CD1c-positive myeloid dendritic cell (primary cell): ENCODE measurements around the gene PNMA6F.
"Not testable (repeated sequence)": the region's sequence is repeated elsewhere in the genome, so short reads cannot be mapped to it uniquely, and the experiment has no call there.

Source experiments
- DNase-seq: peaks from one replicate; pipeline ENCODE4 v3.0.0-alpha.2; 2016; ENCODE audit errors: extremely low spot score

Gene PNMA6F

DNA sequence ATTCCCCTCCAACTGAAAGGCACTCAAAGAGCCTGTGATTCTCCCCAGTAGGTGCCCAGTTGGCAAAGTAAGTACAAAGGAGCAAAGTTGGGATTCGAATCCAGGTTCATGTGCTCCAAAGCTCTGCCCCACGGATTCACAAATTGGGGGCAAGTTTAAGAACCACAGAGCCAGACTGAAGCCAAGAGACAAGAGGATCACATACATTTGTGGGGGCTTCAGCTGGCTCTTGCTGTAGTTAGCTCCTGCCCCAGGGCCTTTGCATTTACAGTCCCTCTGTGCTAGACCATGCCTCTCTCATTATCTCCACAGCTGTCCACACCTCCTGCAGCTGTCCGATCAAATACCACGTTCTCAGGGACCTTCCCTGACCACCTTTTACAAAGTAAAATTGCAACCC is 18.8 kb downstream of the PNMA6F start:
- no peak for DNase-seq

DNA sequence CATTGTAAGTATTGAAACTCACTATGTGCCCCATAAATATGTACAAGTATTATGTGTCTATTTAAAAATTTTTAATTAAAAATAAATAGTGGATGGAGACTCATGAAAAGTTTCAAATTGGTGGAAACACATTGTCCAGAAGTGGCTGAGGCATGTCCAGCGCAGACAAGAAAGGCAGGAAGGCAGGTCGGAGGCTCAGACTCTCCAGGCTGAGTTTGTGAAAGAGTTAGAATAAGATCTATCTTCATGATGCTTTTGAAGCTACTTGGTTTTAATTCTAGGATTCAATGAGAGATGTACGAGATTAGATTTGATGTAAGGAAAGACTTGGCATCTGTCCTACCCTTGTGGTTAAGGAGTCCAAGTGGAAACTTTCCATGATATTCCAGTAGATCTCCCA is 19.8 kb downstream of the PNMA6F start:
- DNase-seq: no peak

DNA sequence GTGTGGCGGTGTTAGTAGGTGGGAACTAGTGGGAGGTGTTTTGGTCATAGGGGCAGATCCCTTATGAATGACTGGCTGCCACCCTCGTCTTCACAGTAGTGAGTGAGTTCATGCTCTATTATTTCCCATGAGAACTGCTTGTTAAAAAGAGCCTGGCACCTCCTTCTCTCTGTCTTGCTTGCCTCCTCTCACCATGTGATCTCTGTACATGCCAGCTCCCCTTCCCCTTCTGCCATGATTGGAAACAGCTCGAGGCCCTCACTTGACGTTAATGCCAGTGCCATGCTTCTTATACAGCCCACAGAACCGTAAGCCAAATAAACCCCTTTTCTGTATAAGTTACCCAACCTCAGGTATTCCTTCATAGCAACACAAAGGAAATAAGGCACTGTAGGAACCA is 21.7 kb downstream of the PNMA6F start:
- no peak for DNase-seq

DNA sequence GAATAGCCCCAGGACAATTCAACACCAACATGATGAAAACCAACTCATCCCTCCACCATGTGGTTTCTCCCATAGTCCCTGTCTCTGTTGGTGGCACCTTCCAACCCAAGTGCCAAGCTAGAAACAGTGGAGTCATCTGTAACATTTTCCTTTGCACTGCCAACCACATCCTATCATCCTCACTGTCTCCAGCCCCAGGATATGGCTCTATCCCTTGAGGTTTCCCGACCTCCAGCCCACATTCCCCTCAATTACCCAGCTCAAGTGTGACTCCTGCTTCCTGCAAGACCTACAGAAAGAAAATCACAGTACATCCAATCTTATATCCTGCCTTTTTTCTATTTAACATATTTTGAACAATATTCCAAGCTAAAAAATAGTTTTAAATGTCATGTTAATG is 24.2 kb downstream of the PNMA6F start:
- no peak for DNase-seq

DNA sequence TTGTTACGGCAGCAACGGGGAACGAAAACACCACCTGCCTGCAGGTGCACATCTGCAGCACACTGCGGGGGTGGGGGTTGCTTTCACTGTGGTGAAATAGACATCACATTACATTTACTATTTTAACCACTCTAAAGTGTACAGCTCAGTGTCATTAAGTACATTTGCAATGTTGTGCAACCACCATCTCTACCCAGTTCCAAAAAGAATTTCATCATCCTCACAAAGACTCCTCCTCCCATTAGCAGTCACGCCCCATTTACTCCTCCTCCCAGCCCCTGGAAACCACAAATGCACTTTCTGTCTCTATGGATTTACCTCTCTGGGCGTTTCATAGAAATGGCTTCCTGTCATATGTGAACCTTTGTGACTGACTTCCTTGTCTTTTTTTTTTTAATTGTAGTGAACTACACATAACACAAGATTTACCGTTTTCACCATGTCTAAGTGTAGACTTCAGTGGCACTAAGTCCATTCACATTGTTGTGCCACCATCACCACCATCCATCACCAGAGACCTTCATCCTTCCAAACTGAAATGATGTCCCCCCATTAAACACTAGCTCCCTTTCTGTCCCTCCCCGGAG is 28.0 kb downstream of the PNMA6F start:
- not testable (repeated sequence) for DNase-seq

DNA sequence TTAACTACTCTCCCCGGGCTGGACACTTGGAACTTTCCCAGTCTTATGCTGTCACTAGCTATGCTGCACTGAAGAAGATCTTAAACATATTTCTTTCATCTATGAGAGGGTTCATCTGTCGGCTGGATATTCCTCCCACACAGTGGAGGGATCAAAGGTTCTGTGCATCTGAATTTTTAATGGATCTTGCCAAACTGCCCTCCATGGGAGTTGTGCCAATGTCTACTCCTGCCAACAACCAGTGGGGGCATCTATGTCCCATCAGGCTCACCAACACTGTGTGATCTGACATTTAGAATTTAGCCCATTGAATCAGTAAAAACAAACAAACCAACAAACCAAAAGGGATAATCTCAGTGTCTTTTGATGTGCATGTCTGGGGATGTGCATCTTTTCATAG is 32.8 kb downstream of the PNMA6F start:
- DNase-seq: not testable (repeated sequence)

DNA sequence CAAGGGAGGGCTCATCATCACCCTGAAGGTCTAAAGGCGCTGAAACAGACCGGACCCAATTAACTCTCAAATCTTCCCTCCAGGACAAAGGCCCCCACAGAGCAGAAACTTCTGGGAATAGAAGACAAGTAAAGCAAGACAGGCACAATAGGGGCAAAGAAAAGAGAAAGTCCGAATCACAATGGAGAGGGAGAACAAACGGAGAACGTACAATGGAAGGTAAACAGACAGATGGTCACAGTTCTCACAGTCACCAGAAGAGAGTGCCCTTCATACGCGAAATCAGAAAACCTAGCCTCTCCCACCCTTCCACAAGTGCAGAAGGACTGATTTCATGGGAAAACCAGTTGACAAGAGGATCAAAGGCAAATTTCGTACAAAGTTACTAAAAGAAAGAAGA is 35.9 kb downstream of the PNMA6F start:
- DNase-seq: not testable (repeated sequence)

DNA sequence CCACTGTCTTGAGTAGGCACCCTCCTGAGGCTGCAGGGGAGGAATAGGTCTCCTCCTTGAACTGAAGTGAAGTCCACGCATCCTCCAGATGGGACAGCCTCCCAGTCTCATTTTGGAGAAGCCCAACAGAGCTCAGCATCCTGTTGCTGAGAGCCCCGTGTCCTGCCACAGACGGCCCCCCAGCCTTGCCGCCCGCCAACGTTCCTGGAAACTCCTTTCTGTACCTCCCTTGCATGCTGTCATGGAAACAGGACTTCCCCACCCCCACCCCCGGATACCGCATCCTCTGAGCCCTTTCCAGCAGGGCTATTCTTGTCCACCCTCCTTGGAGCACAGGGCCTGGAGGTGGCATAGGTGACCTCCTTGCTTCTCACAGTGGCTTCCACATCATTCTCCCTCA is 37.6 kb downstream of the PNMA6F start:
- DNase-seq: not testable (repeated sequence)

DNA sequence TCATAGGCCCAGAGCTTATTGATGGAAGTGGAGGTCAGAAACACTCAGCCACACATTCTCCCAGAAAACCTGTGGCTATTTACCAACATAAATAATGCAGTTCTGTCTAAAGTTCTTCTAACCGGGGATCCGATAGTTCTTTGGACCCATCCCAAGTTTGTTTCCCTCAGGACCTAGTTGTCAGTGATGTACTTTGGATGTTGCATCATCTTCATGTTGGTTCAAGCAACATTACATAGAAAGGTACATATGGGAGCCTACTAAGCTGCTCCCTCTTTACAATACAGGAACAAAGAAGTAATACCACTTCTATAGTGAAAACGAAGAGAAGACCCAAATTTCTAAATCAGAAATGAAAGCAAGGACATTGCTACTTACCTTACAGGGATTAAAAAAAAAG is 39.8 kb downstream of the PNMA6F start:
- not testable (repeated sequence) for DNase-seq

DNA sequence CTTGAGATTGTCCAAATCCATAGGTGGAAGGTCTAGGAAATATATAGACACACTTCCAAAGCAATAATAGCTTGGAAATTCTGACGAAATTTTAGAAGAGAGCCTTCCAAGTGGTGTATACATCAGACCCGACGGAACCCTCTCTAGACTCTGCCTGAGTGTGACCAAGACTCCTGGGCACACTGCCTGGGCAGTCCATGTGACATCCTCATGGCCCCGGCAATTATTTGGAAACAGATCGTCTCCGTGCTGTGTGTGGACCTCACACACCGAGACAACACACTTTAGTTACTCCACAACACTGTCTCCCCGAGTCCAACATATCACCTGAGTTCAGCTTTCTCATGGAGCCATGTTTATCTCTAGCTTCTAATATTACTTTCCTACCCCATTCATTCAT is 42.3 kb downstream of the PNMA6F start:
- DNase-seq: not testable (repeated sequence)

DNA sequence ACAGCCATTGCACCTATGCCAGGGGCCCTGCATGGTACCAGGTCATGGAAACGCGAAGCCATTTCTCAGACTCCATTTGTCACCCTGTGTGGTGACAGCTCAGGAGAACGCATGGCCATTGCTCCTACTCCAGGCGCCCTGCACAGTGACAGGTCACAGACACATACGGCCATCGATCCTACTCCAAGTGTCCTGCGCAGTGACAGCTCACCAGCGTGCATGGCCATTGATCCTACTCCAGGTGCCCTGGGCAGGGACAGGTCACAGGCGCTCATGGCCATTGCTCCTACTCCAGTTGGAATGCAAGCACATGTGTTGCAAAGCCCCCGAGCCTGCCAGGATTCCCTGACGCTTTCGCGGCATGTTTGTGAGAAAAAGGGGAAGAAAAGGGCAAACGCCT is 45.5 kb downstream of the PNMA6F start:
- DNase-seq: not testable (repeated sequence)

DNA sequence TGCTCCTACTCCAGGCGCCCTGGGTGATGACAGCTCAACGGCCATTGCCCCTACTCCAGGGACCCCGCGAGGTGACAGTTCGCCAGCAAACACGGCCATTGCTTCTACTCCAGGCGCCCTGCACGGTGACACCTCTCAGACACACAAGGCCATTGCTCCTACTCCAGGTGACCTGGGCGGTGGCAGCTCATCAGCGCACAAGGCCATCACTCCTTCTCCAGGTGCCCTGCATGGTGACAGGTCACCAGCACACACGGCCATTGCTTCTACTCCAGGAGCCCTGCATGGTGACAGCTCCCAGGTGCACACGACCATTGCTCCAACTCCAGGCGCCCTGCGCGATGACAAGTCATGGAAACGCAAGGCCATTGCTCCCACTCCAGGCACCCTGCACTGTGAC is 46.1 kb downstream of the PNMA6F start:
- DNase-seq: not testable (repeated sequence)

DNA sequence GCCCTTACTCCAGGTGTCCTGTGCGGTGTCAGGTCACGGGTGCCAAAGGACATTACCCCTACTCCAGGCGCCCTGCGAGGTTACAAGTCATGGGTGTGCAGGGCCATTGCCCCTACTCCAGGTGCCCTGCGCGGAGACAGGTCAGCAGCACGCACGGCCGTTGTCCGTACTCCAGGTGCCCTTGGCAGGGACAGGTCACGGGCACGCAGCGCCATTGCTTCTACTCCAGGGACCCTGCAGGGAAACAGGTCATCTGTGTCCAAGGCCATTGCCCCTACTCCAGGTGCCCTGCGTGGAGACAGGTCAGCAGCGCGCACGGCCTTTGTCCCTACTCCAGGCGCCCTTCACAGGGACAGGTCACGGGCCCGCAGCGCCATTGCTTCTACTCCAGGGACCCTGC is 49.0 kb downstream of the PNMA6F start:
- DNase-seq: not testable (repeated sequence)

DNA sequence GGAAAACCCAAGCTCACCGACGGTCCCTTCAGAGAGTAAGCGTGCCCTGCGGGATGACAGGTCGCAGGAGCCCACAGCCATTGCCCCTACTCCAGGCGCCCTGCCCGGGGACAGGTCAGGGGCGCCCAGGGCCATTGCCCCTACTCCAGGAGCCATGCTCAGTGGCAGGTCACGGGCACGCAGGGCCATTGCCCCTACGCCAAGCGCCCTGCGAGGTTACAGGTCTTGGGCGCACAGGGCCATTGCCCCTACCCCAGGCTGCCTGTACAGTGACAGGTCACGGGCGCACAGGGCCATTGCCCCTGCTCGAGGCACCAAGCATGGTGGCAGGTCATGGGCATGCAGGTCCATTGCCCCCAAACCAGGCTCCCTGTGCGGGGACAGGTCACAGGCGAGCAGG is 49.5 kb downstream of the PNMA6F start:
- not testable (repeated sequence) for DNase-seq
